Hepatocyte (in vitro differentiated cells): ENCODE measurements around the gene IMMP2L. TPM values are rescaled to one million over a fixed set of nuclear protein-coding genes. Genes with fewer than 3 reads are reported as not detected.

Experiments used
- DNase-seq: peaks from one replicate; pipeline ENCODE4 v3.0.0-alpha.2; 2016; ENCODE audit warnings: low spot score
- H2AFZ ChIP-seq: fragments of 200-600 bp; sonication (generic); 2 replicates; pipeline ENCODE4 v1.6.0; 2016; ENCODE audit warnings: antibody characterized with exemption, mild to moderate bottlenecking
- H3K27ac ChIP-seq: fragments of 200-600 bp; sonication (generic); 2 replicates; pipeline ENCODE4 v1.5.1; 2016; ENCODE audit warnings: mild to moderate bottlenecking
- H3K27me3 ChIP-seq: fragments of 200-600 bp; sonication (generic); 2 replicates; pipeline ENCODE4 v1.6.1; 2016
- H3K36me3 ChIP-seq: fragments of 200-600 bp; sonication (generic); replicated peaks from 2 replicates; pipeline ENCODE4 v1.5.1; 2016; ENCODE audit warnings: low read depth; ENCODE audit not compliant: insufficient read depth
- H3K4me1 ChIP-seq: fragments of 200-600 bp; sonication (generic); 2 replicates; pipeline ENCODE4 v1.5.1; 2016; ENCODE audit warnings: mild to moderate bottlenecking, moderate library complexity; ENCODE audit not compliant: insufficient read depth
- H3K4me2 ChIP-seq: fragments of 200-600 bp; sonication (generic); 2 replicates; pipeline ENCODE4 v1.6.0; 2016
- H3K4me3 ChIP-seq: fragments of 200-600 bp; sonication (generic); 2 replicates; pipeline ENCODE4 v1.5.1; 2016; ENCODE audit warnings: mild to moderate bottlenecking
- H3K79me2 ChIP-seq: fragments of 200-600 bp; sonication (generic); 2 replicates; pipeline ENCODE4 v1.6.0; 2017; ENCODE audit warnings: mild to moderate bottlenecking
- H3K9me2 ChIP-seq: fragments of 200-600 bp; sonication (generic); replicated peaks from 2 replicates; pipeline ENCODE4 v1.6.0; 2017; ENCODE audit warnings: mild to moderate bottlenecking; ENCODE audit not compliant: insufficient read depth
- H3K9me3 ChIP-seq: fragments of 200-600 bp; sonication (generic); 2 replicates; pipeline ENCODE4 v1.5.1; 2016; ENCODE audit warnings: low read depth, mild to moderate bottlenecking
- H4K20me1 ChIP-seq: fragments of 200-600 bp; sonication (generic); 2 replicates; pipeline ENCODE4 v1.6.0; 2016; ENCODE audit warnings: mild to moderate bottlenecking; ENCODE audit not compliant: insufficient read depth, poor library complexity, severe bottlenecking
- EZH2 ChIP-seq: fragments of 200-600 bp; sonication (generic); IDR thresholded peaks from 2 replicates; pipeline ENCODE4 v1.6.1; 2016; ENCODE audit warnings: antibody characterized with exemption, mild to moderate bottlenecking, borderline replicate concordance
- EZH2phosphoT487 ChIP-seq: fragments of 200-600 bp; sonication (generic); IDR thresholded peaks from one replicate; pipeline ENCODE4 v1.6.1; 2018; ENCODE audit warnings: antibody characterized with exemption, mild to moderate bottlenecking, low read depth, moderate library complexity; ENCODE audit not compliant: unreplicated experiment, severe bottlenecking
- WGBS: methylation state at CpG from one replicate; pipeline ENCODE4 v1.1.6; 2016; ENCODE audit warnings: low lambda C conversion rate; ENCODE audit errors: missing lambda C conversion rate; 5-methylcytosine and 5-hydroxymethylcytosine counted together
- polyA plus RNA-seq: library from polyadenylated mRNA; unstranded; fragments of >200 nt; fragmentation: Nextera tagmentation; extraction: Ambion mirVana; gene quantifications from 2 replicates; pipeline ENCODE4 v1.2.1, GENCODE V29; 2016
- total RNA-seq: library from RNA; depleted of rRNA; stranded (reverse); fragments of >200 nt; gene quantifications from 2 replicates; pipeline ENCODE4 v1.2.3, GENCODE V29; 2014
- TF ChIP-seq, protein P1 (sequence below): fragments of 200-600 bp; sonication (generic); IDR thresholded peaks from 2 replicates; pipeline ENCODE4 v1.5.1; 2016; ENCODE audit warnings: antibody characterized with exemption, mild to moderate bottlenecking; ENCODE audit not compliant: poor library complexity

IMMP2L gene
- total and polyA plus RNA-seq, 2 experiments from 2014 or later = 13.3 to 17.6 TPM

DNA sequence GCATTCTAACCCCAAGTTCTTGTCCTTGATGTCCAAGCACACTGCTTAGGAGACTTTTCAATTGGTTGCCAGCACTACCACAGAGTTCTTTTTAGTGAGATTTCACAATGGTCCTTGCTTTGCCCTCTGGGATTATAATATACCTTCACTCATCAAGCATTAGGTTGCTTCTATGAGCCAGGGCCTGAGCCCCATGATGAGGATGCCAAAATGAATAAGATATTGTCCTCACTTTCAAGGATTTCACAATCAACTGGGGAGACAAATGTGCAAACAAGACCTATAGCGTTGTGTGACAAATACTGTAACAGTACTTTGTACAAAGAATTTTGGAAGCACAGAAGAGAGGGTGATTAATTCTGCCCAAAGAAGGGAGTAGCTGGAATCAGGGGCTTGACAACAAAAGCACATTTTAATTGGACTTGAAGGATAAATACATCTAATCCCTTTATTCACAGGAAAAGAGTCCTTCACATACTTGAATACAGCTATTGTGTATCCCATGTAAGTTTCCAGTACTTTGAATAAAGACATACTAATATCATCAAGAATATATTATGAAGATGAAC, 734.9 kb downstream of the IMMP2L start:
- no peak overlapping the region for H3K4me3 ChIP-seq
- no peaks in the 10 kb centered on the region for H3K79me2 ChIP-seq
- H4K20me1 ChIP-seq = no peaks in the 10 kb centered on the region
- no peaks in the 10 kb centered on the region for H3K9me3 ChIP-seq
- no peak overlapping the region for H2AFZ ChIP-seq
- H3K27ac ChIP-seq = no peak overlapping the region
- peaks cover 3% of the 10 kb centered on the region for H3K4me1 ChIP-seq
- DNase-seq = no peak
- no peak overlapping the region for H3K4me2 ChIP-seq
- no peak for TF ChIP-seq EZH2
- TF ChIP-seq EZH2phosphoT487 = no peak
- TF ChIP-seq, protein P1, sequence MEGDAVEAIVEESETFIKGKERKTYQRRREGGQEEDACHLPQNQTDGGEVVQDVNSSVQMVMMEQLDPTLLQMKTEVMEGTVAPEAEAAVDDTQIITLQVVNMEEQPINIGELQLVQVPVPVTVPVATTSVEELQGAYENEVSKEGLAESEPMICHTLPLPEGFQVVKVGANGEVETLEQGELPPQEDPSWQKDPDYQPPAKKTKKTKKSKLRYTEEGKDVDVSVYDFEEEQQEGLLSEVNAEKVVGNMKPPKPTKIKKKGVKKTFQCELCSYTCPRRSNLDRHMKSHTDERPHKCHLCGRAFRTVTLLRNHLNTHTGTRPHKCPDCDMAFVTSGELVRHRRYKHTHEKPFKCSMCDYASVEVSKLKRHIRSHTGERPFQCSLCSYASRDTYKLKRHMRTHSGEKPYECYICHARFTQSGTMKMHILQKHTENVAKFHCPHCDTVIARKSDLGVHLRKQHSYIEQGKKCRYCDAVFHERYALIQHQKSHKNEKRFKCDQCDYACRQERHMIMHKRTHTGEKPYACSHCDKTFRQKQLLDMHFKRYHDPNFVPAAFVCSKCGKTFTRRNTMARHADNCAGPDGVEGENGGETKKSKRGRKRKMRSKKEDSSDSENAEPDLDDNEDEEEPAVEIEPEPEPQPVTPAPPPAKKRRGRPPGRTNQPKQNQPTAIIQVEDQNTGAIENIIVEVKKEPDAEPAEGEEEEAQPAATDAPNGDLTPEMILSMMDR = no peak
- WGBS = 81% methylated on average over 1 of the region's 1 CpG
- H3K36me3 ChIP-seq = no peaks in the 10 kb centered on the region
- no peaks in the 10 kb centered on the region for H3K9me2 ChIP-seq
- H3K27me3 ChIP-seq = no peaks in the 10 kb centered on the region

DNA sequence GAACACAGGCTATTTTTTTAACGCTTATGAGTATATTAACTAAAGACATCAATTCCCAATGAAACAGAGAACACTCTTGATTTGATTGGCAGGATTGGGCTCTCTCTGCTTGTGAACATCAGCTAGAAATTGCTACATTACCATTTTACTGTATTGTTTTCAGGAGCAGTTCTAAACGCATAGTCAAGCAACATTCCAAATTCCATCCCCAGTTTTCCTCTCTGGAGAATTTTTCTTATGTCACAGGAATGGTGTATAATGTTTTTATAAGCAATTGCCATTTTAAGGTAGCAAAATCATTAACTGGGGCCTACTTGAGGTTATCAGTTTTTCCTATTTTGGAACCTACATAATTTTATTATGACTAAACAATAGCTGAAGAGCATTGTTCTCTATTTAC, 748.3 kb downstream of the IMMP2L start:
- Histone ChIP-seq H3K27me3 (no peaks in the 10 kb centered on the region), H3K4me3 (no peak overlapping the region), H4K20me1 (no peaks in the 10 kb centered on the region), H3K36me3 (no peaks in the 10 kb centered on the region), H3K9me2 (no peaks in the 10 kb centered on the region), H2AFZ (no peak overlapping the region), H3K79me2 (no peaks in the 10 kb centered on the region), H3K9me3 (no peaks in the 10 kb centered on the region), H3K4me2 (no peak overlapping the region), H3K27ac (no peak overlapping the region), H3K4me1 (no peaks in the 10 kb centered on the region)
- TF ChIP-seq, protein P1 = no peak
- no peak for TF ChIP-seq EZH2
- no peak for TF ChIP-seq EZH2phosphoT487
- no peak for DNase-seq
- 83% methylated on average over 2 of the region's 2 CpGs for WGBS

- DNase-seq = no peak
- H2AFZ ChIP-seq = no peak overlapping the region
- H3K4me1 ChIP-seq = no peaks in the 10 kb centered on the region
- no peaks in the 10 kb centered on the region for H4K20me1 ChIP-seq
- no peak overlapping the region for H3K4me2 ChIP-seq
- H3K36me3 ChIP-seq = no peaks in the 10 kb centered on the region
- H3K9me3 ChIP-seq = no peaks in the 10 kb centered on the region
- no peaks in the 10 kb centered on the region for H3K27me3 ChIP-seq
- H3K27ac ChIP-seq = no peak overlapping the region
- no peaks in the 10 kb centered on the region for H3K9me2 ChIP-seq
- no peaks in the 10 kb centered on the region for H3K79me2 ChIP-seq
- no peak for TF ChIP-seq EZH2phosphoT487
- TF ChIP-seq, protein P1 = no peak
- no peak for TF ChIP-seq EZH2
- 94% methylated on average over 6 of the region's 6 CpGs for WGBS
- H3K4me3 ChIP-seq = no peak overlapping the region
Measured at GRCh38 chr7:110809832-110810231, 752.5 kb downstream of the IMMP2L start.
